ENCODE results near the gene CHKB. TPM values are rescaled to one million over a fixed set of nuclear protein-coding genes. Genes with fewer than 3 reads are reported as not detected.

The CHKB gene
- total RNA-seq, 1 donor from 2014 or later: 116 TPM

DNA sequence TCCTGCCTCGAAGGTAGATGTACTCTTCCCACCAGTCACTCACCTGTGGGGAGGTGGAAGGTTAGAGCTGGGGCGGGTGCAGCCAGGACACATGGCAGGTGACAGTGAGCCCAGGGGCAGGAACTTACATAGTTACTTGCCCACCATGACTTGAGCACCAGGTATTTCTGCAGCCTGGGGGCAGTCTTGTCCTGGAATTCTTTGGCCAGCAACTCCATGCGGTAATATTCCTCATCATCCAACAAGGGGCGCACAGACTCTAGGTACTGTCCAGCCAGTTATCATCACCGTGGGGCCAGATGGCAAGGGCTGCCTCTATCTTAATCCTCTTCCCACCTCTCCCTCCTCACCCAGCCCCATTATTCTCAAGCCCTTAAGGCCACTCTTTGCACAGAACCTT, 6.6 kb downstream of the CHKB start:
- TF ChIP-seq, protein P1, sequence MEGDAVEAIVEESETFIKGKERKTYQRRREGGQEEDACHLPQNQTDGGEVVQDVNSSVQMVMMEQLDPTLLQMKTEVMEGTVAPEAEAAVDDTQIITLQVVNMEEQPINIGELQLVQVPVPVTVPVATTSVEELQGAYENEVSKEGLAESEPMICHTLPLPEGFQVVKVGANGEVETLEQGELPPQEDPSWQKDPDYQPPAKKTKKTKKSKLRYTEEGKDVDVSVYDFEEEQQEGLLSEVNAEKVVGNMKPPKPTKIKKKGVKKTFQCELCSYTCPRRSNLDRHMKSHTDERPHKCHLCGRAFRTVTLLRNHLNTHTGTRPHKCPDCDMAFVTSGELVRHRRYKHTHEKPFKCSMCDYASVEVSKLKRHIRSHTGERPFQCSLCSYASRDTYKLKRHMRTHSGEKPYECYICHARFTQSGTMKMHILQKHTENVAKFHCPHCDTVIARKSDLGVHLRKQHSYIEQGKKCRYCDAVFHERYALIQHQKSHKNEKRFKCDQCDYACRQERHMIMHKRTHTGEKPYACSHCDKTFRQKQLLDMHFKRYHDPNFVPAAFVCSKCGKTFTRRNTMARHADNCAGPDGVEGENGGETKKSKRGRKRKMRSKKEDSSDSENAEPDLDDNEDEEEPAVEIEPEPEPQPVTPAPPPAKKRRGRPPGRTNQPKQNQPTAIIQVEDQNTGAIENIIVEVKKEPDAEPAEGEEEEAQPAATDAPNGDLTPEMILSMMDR (IDR thresholded peaks at IDR 0.05; ENCODE audit: unreplicated experiment): no peak
- Mint-ChIP-seq H3K27me3 (ENCODE audit: low read depth) (no peaks in the 10 kb centered on the region), H3K9me3 (no peaks in the 10 kb centered on the region), H3K4me1 (no peaks in the 10 kb centered on the region), H3K36me3 (peaks cover 8% of the 10 kb centered on the region), H3K27ac (no peak overlapping the region), H3K4me3 (no peak overlapping the region)
- DNase-seq (ENCODE audit: low spot score in 2 of 2, unreplicated experiment in 2 of 2): no peak

DNA sequence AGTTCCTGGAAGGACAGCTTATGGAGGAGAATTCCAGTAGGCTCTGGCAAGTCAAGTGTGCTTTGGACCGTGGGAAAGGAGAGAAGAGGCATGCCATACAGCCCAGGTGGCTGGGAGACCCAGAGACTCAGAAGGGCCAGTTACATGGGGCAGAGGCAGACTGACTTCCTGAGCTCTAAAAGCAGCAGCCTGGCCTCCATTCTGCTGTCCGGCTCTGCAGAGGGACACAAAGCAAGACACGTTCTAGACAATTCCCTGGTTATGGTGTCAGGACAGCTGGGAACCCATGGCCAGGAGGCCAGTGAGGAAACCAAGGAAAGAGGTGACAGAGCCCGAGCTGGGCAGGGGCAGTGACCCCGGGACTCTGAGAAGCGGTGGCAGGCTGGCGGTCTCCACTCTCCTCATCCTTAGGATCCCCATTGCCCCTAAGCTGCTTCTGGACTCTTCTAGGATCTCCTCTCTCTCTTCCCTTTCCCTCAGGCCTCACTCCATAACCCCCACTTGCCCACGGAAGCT, 7.2 kb downstream of the CHKB start:
- TF ChIP-seq, protein P1 (IDR thresholded peaks at IDR 0.05; ENCODE audit: unreplicated experiment): no peak
- no peaks in the 10 kb centered on the region for H3K27me3 Mint-ChIP-seq (ENCODE audit: low read depth)
- H3K9me3 Mint-ChIP-seq: no peaks in the 10 kb centered on the region
- H3K36me3 Mint-ChIP-seq: peaks cover 12% of the 10 kb centered on the region
- H3K4me1 Mint-ChIP-seq: no peaks in the 10 kb centered on the region
- DNase-seq (ENCODE audit: low spot score in 2 of 2, unreplicated experiment in 2 of 2): no peak
- no peak overlapping the region for H3K4me3 Mint-ChIP-seq
- no peak overlapping the region for H3K27ac Mint-ChIP-seq

DNA sequence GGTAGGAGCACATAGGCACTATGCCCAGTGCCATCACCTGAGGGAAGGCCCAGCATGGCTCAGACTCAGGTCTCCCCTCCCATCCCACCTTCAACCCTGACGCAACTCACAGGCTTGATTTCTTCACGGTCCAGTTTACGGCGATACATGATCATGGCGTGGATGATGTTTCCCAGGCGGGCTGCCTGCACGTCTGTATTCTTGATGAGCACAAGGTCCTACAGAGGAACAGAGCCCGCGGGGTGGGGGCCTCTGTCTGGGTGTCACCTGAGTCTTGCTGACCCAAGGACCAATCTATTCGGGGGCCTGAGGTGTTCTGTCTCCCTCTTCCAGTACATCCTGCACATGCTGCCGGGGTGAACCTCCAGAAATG, 8.3 kb downstream of the CHKB start:
- peaks cover 17% of the 10 kb centered on the region for H3K36me3 Mint-ChIP-seq
- no peak for DNase-seq (ENCODE audit: low spot score in 2 of 2, unreplicated experiment in 2 of 2)
- H3K4me1 Mint-ChIP-seq: no peaks in the 10 kb centered on the region
- no peaks in the 10 kb centered on the region for H3K9me3 Mint-ChIP-seq
- no peak overlapping the region for H3K27ac Mint-ChIP-seq
- TF ChIP-seq, protein P1 (IDR thresholded peaks at IDR 0.05; ENCODE audit: unreplicated experiment): no peak
- H3K27me3 Mint-ChIP-seq (ENCODE audit: low read depth): no peaks in the 10 kb centered on the region
- no peak overlapping the region for H3K4me3 Mint-ChIP-seq

DNA sequence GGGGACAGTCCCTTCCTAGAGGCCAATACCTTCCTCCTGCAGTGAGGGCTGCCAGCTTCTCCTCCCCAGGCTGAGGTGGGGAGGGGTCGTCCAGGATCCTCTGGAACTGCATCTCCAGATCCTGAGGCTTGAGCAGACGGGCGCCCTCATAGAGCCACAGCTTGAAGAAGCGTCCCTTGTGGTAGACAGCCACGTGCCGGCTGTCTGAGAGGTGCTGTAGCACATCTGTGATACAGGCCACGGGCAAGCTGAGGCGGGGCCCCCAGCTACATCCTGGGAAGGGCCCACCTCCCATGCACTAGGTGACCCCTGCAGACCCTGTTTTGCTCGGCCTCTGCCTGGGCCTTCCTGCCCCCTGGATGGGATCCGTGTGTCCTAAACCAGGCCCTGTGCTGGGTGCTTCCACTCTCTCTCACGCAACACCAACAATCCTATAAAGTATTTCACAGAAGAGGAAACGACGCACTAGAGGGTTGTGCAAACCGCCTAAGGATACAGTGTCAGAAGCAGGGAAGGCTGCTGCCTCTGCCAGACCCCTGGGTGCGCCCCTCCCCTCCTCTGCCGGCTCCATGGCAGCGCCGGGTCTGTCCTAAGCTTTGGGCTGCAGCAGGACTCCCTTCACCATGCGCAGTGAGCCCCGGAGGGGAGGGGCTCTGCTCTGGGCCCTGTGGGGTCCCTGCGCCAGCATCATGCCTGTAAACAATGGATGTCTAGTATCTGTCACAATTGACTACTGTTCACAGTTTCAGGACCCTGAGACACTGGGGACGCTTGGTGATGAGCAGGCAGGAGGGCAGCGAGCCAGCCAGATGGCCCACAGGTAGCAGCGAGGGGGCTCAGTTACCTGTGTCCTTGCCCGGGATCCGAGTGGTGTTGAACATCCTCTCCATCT, 8.9 kb downstream of the CHKB start:
- Mint-ChIP-seq H3K4me3 (no peak overlapping the region), H3K27ac (no peak overlapping the region), H3K36me3 (peaks cover 21% of the 10 kb centered on the region), H3K9me3 (no peaks in the 10 kb centered on the region), H3K4me1 (no peaks in the 10 kb centered on the region), H3K27me3 (ENCODE audit: low read depth) (no peaks in the 10 kb centered on the region)
- no peak for DNase-seq (ENCODE audit: low spot score in 2 of 2, unreplicated experiment in 2 of 2)
- TF ChIP-seq, protein P1 (IDR thresholded peaks at IDR 0.05; ENCODE audit: unreplicated experiment): no peak

DNA sequence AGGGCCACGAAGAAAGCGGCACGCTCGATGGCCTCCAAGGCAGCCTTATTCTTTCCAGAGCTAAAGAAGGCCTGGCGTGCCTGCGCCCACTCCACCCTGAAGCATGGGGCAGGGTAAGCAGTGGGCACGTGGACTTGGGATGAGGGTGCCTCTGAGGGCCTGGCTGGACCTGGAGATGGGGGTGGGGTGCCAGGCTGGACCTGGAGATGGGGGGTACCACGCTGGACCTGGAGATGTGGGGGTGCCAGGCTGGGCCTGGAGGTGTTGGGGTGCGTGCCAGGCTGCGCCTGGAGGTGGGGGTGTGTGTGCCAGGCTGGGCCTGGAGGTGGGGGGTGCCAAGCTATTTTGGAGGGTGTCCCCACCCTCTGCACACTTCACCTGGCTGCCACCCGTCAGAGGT, 9.7 kb downstream of the CHKB start:
- Mint-ChIP-seq H3K9me3 (no peaks in the 10 kb centered on the region), H3K36me3 (peaks cover 25% of the 10 kb centered on the region), H3K4me1 (no peaks in the 10 kb centered on the region), H3K27me3 (ENCODE audit: low read depth) (no peaks in the 10 kb centered on the region), H3K27ac (no peak overlapping the region), H3K4me3 (no peak overlapping the region)
- DNase-seq (ENCODE audit: low spot score in 2 of 2, unreplicated experiment in 2 of 2): no peak
- TF ChIP-seq, protein P1 (IDR thresholded peaks at IDR 0.05; ENCODE audit: unreplicated experiment): no peak

Data from mesothelial cell of epicardium (in vitro differentiated cells).